ENCODE results near the gene HERC3.

Gene HERC3

DNA sequence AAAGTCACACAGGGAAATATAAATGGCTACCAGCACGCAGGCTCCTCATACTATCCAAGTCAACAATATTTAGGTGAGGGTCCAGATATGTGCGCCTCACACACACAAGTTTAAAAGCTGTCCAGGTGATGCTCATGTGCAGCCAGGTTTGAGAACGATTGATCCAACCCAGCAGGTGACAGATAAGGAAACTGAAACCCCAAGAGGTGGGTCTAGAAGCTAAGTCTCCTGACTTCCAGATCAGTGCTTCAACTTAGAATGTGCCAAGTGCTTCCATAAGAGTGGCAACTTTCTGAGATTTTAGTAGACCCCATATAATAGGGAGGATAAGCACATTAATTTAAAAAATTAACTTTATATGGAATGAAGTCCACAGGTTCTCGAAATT is 159.8 kb downstream of the HERC3 start:
- DNase-seq, result no peak

DNA sequence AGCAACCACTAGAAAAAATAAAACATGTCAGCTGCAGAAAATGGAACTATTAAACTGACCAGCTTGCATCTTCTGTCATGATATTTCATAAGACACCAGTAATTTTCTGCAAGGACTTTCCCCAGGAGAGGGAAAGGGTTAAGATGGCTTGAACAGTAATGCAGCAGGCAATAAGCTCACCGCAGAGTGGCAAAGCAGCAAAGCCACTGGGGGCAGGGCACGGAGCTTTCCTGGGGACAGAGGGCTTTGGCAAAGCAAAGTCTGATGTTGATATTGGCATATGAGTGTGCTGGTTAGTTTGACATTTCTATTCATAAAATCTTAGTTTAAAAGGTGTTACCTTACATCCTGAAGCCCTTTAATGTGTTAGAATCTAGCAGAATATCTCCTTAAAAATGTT is 160.5 kb downstream of the HERC3 start:
- no peak for DNase-seq

DNA sequence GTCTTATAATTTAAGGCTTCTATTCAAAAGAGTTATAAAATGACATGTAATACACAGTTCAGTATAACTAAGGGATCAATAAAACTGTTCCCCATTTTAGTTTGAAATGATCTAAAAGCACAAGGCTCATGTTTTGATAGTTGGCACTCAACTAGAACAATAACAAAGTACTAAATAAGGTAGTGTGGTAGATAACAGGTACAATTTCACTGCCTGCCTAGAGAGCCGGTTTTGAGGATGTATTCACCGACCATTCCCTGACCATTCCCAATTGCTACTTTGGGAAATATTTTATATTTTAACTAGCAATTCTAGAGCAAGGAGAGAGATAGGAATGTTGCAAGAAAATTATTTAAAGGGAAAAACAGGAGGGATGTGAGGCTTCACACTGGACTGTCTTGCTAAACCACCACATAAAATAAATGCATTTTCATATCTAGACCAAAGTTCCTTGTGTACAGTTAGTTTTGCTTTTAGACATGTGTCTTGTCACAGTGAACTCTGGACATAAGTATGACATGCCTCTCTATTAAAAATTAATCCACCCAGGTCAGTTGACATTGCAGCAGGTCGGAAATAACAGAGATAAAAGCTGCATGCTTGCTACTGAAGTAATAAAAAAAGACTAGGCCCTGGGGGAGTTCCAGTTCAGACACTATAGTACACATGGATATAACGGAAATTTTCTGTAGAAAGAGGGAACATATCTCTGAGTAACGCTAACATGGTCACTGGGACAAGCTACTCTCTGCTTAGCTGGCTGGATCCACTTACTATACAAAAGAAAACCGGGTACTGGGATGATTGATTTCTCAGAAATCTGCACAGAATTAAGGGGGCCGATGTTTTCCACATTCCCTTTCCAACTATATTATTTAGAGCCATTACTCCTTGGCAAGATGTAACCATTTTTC is 161.6 kb downstream of the HERC3 start:
- DNase-seq, result no peak

DNA sequence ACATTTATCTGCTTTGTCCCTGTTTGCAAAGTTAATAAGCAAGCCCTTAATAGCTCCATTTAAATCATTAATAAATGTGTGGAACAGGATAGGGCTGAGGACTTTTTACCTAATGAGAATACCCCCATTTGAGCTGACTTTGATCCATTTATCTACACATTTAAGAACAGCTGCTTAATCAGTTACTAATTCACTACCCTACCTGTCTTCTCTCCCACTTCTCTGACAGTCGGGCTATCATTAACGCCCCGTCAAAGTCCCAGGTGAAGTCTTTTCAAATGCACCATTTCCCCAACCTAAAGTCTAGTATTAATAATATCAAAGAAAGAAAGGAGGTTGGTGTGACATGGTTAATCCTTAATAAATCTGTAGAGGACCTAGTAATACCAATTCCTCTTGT is 162.5 kb downstream of the HERC3 start:
- no peak for DNase-seq

DNA sequence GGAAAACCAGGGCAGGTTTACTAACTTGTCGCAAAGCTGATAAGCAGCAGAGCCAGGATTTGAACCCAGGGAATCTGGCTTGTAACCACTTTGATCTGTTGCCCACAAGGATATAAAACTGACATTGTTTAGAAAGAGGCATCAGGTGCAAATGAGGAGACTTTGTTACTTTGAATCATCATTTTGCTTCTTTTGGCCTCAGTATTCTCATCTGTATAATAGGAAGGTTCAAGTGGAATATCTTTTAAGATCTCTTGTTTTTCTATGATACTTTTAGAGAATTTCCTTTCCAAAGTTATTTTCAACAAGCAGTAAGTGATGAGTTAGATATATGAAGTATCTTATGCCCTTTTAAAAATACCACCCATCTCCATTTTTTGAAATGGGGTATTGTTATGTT is 163.2 kb downstream of the HERC3 start:
- no peak for DNase-seq

DNA sequence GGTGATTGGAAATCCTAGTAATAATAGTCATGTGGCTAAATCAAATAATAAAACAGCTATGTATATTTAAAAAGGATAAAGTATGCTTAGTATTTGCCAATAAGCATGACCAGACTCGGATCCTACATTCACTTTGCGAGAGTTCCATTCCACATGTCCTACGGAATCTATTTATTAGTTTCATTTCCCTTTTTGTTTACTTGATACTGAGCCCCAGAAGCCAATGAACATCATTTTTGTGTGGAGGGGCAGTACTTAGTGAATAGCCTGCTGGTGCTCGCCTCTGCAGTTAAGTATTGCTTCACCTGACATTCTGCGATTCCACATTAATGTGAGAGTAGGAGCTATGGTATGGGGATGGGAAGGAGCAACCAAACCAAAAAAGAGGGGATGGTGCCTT is 163.9 kb downstream of the HERC3 start:
- no peak for DNase-seq

DNA sequence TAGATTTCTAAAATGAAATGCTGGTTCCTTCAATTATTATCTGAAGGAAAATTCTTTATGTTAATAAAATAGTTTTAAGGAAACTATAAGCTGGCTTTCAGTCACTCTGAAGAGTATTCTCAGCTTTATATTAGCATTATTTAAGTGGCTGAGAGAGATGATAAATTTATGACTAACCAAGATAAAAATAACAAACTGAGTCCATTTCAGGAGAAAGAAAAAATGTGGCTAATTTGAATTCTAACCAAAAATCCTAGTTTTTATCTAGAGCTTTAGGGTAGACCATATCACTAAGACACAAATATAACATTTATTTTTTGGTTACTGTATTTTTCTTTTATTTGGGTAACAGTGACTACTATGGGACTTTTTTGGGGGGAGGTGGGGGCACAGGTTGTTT is 164.8 kb downstream of the HERC3 start:
- DNase-seq, result no peak

DNA sequence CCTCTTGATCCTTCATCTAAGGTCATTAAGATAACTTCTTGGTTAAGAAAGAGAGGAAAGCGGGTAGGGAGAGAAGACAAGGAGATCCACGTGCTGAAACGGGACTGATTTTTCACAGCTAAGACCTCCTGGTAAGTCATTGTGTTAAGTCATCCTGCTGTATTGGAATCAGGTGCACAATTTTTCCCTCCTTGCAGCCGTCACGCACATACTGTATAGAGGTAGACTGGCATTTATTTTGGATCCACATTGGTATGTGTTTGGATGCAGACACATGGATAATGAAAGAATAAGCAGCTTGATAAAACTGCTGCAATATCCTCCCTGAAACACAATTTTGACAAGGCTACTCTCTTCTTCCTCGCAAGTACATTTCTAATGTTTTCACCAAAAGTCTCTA is 165.5 kb downstream of the HERC3 start:
- DNase-seq, result no peak
